NCI-H1048 (cell line): ENCODE measurements around the gene SMARCB1.

Experiments used
- DNase-seq: peaks from one replicate; lab custom pipeline; 2025; lab: John Stamatoyannopoulos, UW

Gene SMARCB1

GRCh38 chr22:23803001-23803819, 16.4 kb downstream of the SMARCB1 start:
- no peak for DNase-seq

- DNase-seq, result no peak
These were observed 18.1 kb downstream of the SMARCB1 start for GRCh38 chr22:23804781-23805291.

- no peak for DNase-seq
These were observed 20.1 kb downstream of the SMARCB1 start for GRCh38 chr22:23806837-23807236.

GRCh38 chr22:23812378-23812777, 25.6 kb downstream of the SMARCB1 start:
- no peak for DNase-seq

DNA sequence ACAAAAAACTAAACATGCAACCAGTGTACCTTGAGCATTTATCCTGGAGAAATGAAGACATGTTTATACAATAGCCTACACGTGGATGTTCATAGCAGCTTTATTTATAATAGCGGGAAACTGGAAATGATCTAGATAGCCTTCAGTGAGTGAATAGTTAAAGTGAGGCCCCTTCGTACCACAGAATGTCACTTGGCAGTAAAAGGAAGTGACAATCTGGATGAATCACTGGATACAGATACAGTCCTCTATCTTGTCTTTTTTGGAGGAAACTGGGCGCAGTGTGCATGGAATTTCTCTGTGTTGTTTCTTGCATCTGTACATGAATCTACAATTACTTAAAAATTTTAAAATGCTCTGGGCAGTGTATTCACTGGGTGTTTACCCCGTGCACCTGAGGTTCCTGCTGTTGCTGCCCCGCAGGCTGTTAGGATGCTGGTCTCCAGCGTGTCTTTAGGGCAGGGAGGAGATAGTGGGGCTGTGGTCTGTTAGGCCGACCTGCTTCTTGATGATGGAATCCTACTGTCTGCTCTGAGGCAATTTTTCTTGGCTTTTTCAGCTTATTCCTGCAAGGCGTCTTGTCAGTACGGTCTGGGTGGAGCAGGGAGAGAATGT, 28.9 kb downstream of the SMARCB1 start:
- DNase-seq, result no peak

DNA sequence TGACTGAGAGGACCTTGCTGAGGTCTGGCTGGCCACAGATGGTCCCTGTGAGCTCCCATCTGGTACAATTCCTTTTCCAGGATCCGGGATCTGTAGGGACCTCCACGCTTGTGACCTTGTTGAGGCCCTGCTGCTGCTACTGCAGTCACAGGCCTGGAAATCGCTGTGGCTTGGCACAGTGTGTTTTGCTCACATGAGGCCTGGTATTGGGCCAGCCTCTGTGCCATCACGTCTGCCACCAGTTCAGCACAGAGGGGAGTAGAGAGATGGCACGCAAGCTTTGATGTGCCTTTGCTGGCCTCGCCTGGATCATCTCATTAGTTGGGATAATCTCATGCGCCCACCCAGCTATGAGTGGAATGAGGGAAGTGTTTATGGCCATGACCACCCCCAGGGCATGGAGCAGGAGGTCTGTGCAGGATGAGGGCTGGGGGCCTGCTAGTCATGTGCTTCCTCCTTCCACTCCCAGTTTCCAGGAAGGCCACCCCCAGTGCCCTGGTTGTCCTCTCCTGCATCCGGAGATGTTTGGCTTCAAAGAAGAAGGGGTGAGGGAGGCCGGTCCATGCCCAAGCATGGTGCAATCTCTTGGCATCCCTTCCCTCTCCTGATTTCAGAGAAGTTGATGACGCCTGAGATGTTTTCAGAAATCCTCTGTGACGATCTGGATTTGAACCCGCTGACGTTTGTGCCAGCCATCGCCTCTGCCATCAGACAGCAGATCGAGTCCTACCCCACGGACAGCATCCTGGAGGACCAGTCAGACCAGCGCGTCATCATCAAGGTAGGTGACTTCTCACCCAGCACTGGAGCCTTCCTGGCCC, 29.6 kb downstream of the SMARCB1 start:
- no peak for DNase-seq

GRCh38 chr22:23817146-23817545, 30.4 kb downstream of the SMARCB1 start:
- DNase-seq, result no peak

- no peak for DNase-seq
These were observed 31.8 kb downstream of the SMARCB1 start for GRCh38 chr22:23818541-23818940.

GRCh38 chr22:23820748-23821211, 34.0 kb downstream of the SMARCB1 start:
- DNase-seq, result no peak

- no peak for DNase-seq
These were observed 35.4 kb downstream of the SMARCB1 start for GRCh38 chr22:23822101-23822671.

DNA sequence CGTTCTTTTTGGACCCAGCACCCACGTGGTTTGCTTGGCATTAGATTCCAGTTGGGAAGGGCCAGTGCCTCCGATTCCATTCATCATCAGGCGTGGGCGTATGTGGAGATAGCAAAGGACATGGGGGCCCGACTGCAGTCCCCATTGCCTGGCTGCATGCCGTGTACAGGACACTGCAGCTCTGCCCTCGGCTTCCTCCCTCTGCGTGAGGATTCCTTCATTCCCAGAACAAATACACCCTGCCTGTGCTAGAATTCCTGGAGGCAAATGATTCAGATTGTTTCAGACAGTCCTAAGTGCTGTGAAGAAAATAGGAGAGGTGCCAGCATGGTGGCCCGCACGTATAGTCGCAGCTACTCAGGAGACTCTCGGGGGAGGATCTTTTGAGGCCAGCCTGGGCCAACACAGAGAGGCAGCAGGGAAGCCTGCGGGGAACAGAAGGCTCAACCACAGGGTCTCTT, 36.6 kb downstream of the SMARCB1 start:
- no peak for DNase-seq

- DNase-seq, result no peak
These were observed 37.9 kb downstream of the SMARCB1 start for GRCh38 chr22:23824476-23825245.

DNA sequence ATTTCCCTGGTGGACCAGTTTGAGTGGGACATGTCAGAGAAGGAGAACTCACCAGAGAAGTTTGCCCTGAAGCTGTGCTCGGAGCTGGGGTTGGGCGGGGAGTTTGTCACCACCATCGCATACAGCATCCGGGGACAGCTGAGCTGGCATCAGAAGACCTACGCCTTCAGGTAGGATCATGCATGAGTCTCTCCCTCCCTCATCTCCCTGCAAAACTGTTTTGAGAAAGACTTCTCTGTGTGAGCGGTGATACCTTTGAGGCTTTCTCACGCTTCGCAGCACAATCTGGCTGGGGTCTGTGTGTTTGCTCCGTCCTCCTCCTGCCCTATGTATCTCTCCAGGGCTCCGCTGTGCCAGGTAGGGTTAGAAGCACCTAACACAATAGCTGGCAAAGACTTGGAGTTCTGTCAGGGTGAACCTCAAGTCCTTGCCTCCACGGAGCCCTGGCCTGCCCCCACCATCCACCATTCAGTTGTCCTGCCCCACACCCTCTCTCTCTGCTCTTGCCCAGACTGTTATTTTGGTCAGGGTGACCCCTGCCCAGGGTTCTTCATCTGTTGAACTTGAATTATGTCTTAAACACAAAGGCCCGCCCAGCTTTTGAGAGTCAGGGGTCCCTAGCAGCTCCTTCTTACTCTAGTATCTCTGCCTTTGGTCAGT, 38.6 kb downstream of the SMARCB1 start:
- DNase-seq, result no peak

GRCh38 chr22:23826510-23827350, 40.0 kb downstream of the SMARCB1 start:
- DNase-seq, result no peak

DNA sequence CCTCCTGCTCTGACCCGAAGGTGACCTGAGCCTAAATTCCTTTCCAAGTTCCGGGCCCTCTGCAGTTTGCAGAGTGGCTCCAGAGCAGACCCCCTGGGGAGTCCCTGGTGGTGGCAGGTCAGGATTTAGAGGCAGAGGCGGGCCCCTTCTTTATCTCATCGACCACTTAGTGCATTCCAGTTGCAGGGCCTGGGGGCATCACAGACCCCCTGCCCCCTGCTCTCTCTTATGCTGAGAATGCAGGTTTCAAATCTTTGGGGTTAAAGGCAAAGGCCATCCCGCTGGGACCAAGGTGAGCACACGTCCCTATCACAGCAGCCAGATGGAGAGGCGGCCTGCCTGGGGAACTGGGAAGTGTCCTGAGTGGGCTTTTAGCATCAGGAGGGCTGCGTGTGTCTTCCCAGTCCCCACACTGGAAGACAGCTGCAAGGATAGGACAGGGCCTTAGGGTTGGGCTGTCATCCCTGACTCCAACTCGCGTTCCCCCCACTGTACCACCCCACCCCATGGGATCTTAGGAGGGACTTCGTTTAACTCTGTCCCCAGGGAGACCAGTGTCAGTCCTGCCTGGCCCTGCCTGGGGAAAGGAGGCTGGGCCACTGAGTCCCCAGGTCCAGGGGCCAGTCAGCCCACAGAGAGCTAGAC, 40.7 kb downstream of the SMARCB1 start:
- no peak for DNase-seq

DNA sequence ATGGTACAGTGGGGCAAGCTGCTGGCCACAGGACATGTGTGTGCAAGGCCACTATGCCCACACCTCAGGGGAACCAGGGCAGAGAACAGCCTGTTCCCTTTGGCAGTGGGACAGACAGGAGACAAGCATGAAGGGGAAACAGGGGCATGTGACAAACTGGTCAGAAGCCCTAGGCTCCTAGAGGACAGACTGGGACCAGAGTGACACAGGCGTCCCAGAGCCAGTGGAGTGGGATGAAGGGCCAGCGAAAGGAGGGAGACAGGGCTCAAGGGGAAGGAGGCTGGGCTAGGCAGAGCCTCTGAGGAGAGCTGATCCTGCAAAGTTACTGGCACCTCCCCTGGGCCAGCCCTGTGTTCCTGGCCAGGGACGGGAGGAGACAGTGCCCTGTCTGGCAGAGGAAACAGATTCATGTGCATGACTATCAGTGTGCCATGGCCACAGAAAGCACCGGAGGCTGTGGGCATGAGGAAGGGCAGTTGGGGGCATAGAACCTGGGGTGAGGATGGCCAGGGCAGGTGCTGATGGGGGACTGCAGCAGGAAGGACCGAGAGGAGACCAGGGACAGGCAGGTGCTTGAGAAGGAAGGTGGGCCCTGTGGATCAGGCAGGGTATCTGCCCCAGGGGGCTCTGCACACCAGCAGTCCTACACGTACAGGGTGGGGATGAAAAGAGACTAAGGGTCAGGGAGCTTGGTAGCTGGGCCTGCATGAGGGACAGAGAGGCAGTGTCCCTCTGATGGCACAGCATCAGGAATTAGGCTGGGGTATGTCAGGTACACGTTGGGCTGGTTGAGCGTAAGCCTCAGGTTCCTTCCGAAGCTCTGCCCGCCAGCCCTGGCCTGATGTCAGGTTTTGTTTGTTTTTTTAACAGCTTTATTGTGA, 42.3 kb downstream of the SMARCB1 start:
- no peak for DNase-seq

DNA sequence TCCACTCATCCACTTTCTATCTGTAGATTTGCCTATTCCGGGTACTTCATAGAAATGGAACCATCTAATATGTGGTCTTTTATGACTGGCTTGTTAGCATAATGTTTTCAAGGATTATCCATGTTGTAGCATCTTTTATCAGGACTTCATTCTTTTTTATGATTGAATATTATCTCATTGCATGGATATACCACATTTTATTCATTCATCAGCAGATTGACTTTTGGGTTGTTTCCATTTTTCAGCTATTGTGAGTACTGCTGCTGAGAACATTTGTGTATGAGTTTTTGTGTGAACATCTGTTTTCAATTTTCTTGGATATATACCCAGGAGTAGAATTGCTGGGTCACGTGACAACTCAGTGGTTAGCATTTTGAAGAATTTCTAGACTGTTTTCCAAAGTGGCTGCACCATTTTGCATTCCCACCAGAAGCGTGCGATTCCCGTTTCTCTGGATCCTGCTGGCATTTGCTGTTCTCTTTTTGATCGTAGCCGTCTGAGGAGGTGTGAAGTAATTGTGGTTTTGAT, 43.1 kb downstream of the SMARCB1 start:
- DNase-seq, result no peak

- no peak for DNase-seq
These were observed 44.5 kb downstream of the SMARCB1 start for GRCh38 chr22:23831261-23831660.
